ENCODE results near the gene ZNF226.

DNA sequence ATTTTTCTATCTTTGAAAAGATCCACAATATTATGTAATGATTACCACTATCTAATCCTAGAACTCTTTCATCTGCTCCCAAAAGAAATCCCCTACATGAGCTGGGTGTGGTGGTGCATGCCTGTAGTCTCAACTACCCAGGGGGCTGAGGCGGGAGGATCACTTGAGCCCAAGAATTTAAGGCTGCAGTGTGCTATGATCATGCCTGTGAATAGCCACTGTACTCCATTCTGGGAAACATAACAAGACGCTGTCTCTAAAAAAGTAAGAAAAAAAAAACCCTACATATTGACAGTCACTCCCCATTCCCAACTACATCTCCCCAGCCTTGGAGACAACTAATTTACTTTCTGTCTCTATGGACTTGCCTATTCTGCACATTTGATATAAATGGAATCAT is 1.1 kb upstream of the ZNF226 start:
- TF ChIP-seq, protein P1, sequence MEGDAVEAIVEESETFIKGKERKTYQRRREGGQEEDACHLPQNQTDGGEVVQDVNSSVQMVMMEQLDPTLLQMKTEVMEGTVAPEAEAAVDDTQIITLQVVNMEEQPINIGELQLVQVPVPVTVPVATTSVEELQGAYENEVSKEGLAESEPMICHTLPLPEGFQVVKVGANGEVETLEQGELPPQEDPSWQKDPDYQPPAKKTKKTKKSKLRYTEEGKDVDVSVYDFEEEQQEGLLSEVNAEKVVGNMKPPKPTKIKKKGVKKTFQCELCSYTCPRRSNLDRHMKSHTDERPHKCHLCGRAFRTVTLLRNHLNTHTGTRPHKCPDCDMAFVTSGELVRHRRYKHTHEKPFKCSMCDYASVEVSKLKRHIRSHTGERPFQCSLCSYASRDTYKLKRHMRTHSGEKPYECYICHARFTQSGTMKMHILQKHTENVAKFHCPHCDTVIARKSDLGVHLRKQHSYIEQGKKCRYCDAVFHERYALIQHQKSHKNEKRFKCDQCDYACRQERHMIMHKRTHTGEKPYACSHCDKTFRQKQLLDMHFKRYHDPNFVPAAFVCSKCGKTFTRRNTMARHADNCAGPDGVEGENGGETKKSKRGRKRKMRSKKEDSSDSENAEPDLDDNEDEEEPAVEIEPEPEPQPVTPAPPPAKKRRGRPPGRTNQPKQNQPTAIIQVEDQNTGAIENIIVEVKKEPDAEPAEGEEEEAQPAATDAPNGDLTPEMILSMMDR (IDR thresholded peaks at IDR 0.05; ENCODE audit: low read depth, low read length, poor library complexity, severe bottlenecking) = no peak
- TF ChIP-seq EZH2phosphoT487 (IDR thresholded peaks at IDR 0.05; ENCODE audit: borderline replicate concordance, low read length) = no peak

All from DOHH2 (cell line).